ENCODE measurements around the gene NFASC. TPM values are rescaled to one million over a fixed set of nuclear protein-coding genes. Genes with fewer than 3 reads are reported as not detected.

Gene NFASC
- total and polyA plus RNA-seq, 2 experiments from 2014 or later = 3.9 to 11.7 TPM

DNA sequence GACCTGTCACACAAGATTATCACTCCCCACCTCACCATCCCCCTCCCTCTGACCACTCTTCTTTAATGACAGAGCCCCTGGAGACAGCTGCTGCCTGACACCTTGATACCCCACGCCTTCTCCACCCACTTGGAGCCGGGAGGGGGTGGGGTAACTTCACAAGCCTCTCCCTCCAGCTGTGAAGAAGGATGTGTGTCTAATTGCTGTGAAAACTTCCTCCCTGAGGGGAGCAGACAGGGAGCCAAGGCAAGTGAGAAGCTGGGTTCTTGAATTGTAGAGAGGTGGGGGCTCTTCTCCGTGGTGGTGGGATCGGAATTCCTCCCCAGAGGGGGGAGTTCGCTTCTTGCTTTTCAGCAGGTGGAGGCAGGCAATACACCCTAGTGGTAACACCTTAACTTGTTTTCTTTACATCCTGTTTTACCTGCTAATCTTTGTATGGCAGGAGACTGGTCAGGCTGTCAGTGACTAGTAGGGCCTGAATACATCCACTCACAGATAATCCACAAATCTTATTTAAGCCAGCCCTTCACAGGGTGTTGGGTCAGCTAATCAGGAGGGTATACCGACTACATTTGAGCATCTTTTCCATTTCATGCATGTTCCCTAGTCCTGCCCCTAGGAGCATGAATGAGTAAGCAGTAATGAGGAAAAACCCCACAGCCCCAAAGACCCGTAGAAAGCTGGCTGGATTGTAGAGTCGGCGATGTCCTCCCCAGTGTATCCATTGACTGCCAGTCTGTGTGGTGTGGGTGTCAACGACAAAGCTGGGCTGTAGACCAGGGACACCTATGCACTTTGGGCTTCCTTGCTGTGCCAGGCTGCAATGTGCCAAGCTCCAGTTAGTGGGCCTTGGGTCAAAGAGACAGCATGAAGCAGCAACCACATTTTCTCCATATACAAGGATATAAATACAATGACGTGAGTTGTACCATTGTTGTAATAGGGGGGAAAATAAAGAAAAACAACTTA, 57.3 kb downstream of the NFASC start:
- Histone ChIP-seq H3K9me2 (ENCODE audit: insufficient read depth) (0 out of 2 replicates have a peak, but pooled peaks cover under 1% of the 10 kb centered on the region), H2AFZ (no peak overlapping the region), H4K20me1 (replicated peaks; ENCODE audit: insufficient read depth) (no peaks in the 10 kb centered on the region), H3K79me2 (replicated peaks; ENCODE audit: insufficient read depth) (no peaks in the 10 kb centered on the region), H3F3A (replicated peaks; ENCODE audit: low read depth) (no peaks in the 10 kb centered on the region; the same call in 1 of the 2 replicates), H3K4me3 (no peak overlapping the region), H3K4me2 (peak overlapping the region; percentile 53), H3K27ac (ENCODE audit: low read depth) (peak overlapping the region; percentile 35; the same call in 1 of the 2 replicates), H3K4me1 (ENCODE audit: insufficient read depth) (peaks cover 65% of the 10 kb centered on the region), H3K36me3 (ENCODE audit: insufficient read depth) (no peaks in the 10 kb centered on the region), H3K27me3 (ENCODE audit: insufficient read depth) (no peaks in the 10 kb centered on the region)
- peak; percentile 52 for DNase-seq (ENCODE audit: low spot score)
- Mint-ChIP-seq H3K9me3 (no peaks in the 10 kb centered on the region), H3K4me3 (no peak overlapping the region), H3K27ac (peak overlapping the region; percentile 20; the same call in 1 of the 2 replicates), H3K4me1 (peaks cover 45% of the 10 kb centered on the region), H3K36me3 (ENCODE audit: low read depth) (no peaks in the 10 kb centered on the region), H3K27me3 (ENCODE audit: insufficient read depth, low read depth, poor library complexity) (peaks cover 4% of the 10 kb centered on the region)
- no peak for TF ChIP-seq ZNF114 (CRISPR knock-in tag; IDR thresholded peaks at IDR 0.05)
- TF ChIP-seq, protein P1, sequence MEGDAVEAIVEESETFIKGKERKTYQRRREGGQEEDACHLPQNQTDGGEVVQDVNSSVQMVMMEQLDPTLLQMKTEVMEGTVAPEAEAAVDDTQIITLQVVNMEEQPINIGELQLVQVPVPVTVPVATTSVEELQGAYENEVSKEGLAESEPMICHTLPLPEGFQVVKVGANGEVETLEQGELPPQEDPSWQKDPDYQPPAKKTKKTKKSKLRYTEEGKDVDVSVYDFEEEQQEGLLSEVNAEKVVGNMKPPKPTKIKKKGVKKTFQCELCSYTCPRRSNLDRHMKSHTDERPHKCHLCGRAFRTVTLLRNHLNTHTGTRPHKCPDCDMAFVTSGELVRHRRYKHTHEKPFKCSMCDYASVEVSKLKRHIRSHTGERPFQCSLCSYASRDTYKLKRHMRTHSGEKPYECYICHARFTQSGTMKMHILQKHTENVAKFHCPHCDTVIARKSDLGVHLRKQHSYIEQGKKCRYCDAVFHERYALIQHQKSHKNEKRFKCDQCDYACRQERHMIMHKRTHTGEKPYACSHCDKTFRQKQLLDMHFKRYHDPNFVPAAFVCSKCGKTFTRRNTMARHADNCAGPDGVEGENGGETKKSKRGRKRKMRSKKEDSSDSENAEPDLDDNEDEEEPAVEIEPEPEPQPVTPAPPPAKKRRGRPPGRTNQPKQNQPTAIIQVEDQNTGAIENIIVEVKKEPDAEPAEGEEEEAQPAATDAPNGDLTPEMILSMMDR (conservative IDR thresholded peaks at IDR 0.05; ENCODE audit: low read depth in 2 of 2) = peak; percentile 12 to 17; a peak in 2 of 4 replicates
- peak; percentile 7; the same call in 2 of the 3 replicates for ATAC-seq

DNA sequence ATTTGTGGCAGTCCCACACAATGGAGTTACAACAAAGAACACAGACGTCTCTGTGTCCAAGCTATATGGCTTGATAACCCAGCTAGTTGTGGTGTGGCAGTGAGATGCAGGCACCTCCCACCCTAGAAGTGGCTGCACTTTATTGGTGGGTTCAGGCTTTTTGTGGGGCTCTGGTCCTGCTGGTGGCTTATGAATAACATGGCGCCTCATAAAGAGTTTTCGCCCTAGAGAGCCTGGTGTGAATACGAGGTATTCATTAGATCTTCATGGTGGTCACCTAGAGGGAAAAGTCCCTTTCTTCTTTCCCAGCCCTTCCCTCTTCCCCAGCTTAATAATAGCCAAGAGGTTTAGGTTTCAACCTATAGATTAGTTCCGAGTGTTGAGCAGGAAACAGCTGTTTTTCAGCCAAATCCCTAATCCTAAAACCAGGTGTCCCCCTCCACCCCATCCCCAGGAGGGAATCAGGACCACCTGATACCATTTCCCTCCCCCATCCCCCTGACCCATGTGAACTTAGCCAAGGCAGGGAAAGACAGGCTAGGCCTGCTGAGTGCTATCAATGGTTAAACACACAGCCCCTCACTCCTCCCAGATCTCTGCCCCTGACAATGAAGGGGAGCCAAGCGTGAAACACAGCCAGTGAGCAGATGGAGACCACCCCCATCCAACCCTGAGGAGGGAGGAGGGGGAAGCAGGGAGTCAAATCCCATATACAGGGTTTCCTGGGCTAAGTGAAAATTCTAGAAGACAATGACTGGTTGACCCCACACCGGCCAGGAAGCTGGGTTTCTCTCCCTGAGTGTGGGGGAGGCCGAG, 58.2 kb downstream of the NFASC start:
- Histone ChIP-seq H3K79me2 (replicated peaks; ENCODE audit: insufficient read depth) (no peaks in the 10 kb centered on the region), H3K36me3 (ENCODE audit: insufficient read depth) (no peaks in the 10 kb centered on the region), H4K20me1 (replicated peaks; ENCODE audit: insufficient read depth) (no peaks in the 10 kb centered on the region), H3K27ac (ENCODE audit: low read depth) (no peak overlapping the region), H3K4me2 (peak overlapping the region; percentile 40; the same call in 1 of the 2 replicates), H3K9me2 (ENCODE audit: insufficient read depth) (0 out of 2 replicates have a peak, but pooled peaks cover 3% of the 10 kb centered on the region), H3F3A (replicated peaks; ENCODE audit: low read depth) (no peaks in the 10 kb centered on the region; the same call in 1 of the 2 replicates), H3K4me1 (ENCODE audit: insufficient read depth) (peaks cover 56% of the 10 kb centered on the region), H2AFZ (no peak overlapping the region), H3K4me3 (no peak overlapping the region), H3K27me3 (ENCODE audit: insufficient read depth) (no peaks in the 10 kb centered on the region)
- H3K27me3 Mint-ChIP-seq (ENCODE audit: insufficient read depth, low read depth, poor library complexity) = peaks cover 3% of the 10 kb centered on the region
- no peak overlapping the region for H3K27ac Mint-ChIP-seq
- no peak overlapping the region for H3K4me3 Mint-ChIP-seq
- H3K4me1 Mint-ChIP-seq = peaks cover 36% of the 10 kb centered on the region
- no peak for DNase-seq (ENCODE audit: low spot score)
- H3K36me3 Mint-ChIP-seq (ENCODE audit: low read depth) = no peaks in the 10 kb centered on the region
- no peak for ATAC-seq
- no peaks in the 10 kb centered on the region for H3K9me3 Mint-ChIP-seq
- TF ChIP-seq EZH2phosphoT487 (IDR thresholded peaks at IDR 0.05; ENCODE audit: unreplicated experiment) = no peak
- no peak for TF ChIP-seq NANOG (IDR thresholded peaks at IDR 0.05; ENCODE audit: borderline replicate concordance)
- TF ChIP-seq, protein P1 (conservative IDR thresholded peaks at IDR 0.05; ENCODE audit: low read depth in 2 of 2) = no peak
- no peak for TF ChIP-seq CREB1 (CRISPR knock-in tag; IDR thresholded peaks at IDR 0.05; ENCODE audit: low read depth)
- TF ChIP-seq POLR2AphosphoS5 (IDR thresholded peaks at IDR 0.05; ENCODE audit: low read depth) = no peak
- no peak for TF ChIP-seq EZH2 (IDR thresholded peaks at IDR 0.05; ENCODE audit: low read depth, unreplicated experiment)
- TF ChIP-seq JUNB (IDR thresholded peaks at IDR 0.05; ENCODE audit: unreplicated experiment) = no peak
